T-helper 2 cell treated with Interferon-gamma antibody and Interleukin-4, amounts not matched to agents 5 μg/mL and 100 μg/mL, for 36 hours (primary cell): ENCODE measurements around the gene NFYC.

Source experiments
- DNase-seq: peaks from one replicate; pipeline ENCODE4 v3.0.0; 2021; ENCODE audit warnings: low spot score
- H3K27ac Mint-ChIP-seq: one replicate; pipeline ENCODE4 v1.8.0; 2021; ENCODE audit warnings: mild to moderate bottlenecking, mixed read lengths
- H3K27me3 Mint-ChIP-seq: one replicate; pipeline ENCODE4 v1.8.0; 2021; ENCODE audit warnings: low read depth, mixed read lengths
- H3K36me3 Mint-ChIP-seq: one replicate; pipeline ENCODE4 v1.8.0; 2021; ENCODE audit warnings: low read depth, mixed read lengths
- H3K4me1 Mint-ChIP-seq: one replicate; pipeline ENCODE4 v1.8.0; 2021; ENCODE audit warnings: low read depth, mixed read lengths
- H3K4me3 Mint-ChIP-seq: one replicate; pipeline ENCODE4 v1.8.0; 2022; ENCODE audit warnings: mild to moderate bottlenecking, moderate library complexity, mixed read lengths
- H3K9me3 Mint-ChIP-seq: one replicate; pipeline ENCODE4 v1.8.0; 2021; ENCODE audit warnings: mixed read lengths

NFYC gene

GRCh38 chr1:40659649-40659947, 31.9 kb upstream of the NFYC start:
- H3K36me3 Mint-ChIP-seq, result no peaks in the 10 kb centered on the region
- no peaks in the 10 kb centered on the region for H3K27me3 Mint-ChIP-seq
- no peak overlapping the region for H3K4me3 Mint-ChIP-seq
- no peak overlapping the region for H3K27ac Mint-ChIP-seq
- DNase-seq, result no peak
- H3K9me3 Mint-ChIP-seq, result no peaks in the 10 kb centered on the region
- H3K4me1 Mint-ChIP-seq, result peaks cover 5% of the 10 kb centered on the region

DNA sequence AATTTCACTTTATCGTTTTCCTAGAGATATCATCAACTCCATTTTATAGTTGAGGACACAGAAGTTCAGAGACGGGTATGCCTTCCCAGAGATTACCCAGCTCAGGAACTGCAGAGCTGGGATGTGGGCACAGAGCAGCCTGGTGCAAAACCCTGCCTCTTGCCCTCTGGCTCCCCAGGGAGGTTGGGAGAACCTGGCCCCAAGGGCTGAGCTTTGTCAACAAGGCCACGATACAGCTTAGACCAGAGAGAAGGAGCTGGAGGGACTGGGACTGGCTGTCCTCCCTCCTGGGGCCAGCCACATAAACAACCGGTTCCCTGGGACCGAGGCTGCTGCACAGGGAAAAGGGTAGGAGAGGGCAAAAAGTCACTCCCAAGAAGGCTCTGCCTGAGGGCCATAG, 29.8 kb upstream of the NFYC start:
- Mint-ChIP-seq H3K27ac (no peak overlapping the region), H3K36me3 (no peaks in the 10 kb centered on the region), H3K4me3 (no peak overlapping the region), H3K9me3 (no peaks in the 10 kb centered on the region), H3K27me3 (no peaks in the 10 kb centered on the region), H3K4me1 (peaks cover 11% of the 10 kb centered on the region)
- DNase-seq, result no peak

DNA sequence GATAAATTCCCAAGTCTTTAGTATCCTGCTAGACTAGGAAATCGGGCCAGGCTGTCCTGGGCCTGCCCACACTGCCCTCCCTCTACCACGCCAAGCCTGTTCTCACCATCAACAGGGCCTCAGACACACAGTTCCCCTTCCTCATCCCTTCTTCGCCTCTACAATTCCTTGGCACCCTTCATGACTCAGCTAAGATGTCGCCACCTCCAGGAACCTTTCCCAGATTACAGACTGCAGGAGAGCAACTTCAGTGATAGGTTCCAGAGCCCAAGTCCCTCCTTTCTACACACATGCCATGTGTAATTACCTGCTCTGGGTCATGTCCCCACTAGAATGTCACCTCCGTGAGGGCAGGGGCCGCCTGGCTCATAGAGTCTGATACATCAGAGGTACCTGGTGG, 29.4 kb upstream of the NFYC start:
- no peak for DNase-seq
- H3K4me3 Mint-ChIP-seq, result no peak overlapping the region
- peaks cover 11% of the 10 kb centered on the region for H3K4me1 Mint-ChIP-seq
- no peaks in the 10 kb centered on the region for H3K36me3 Mint-ChIP-seq
- H3K27me3 Mint-ChIP-seq, result no peaks in the 10 kb centered on the region
- H3K9me3 Mint-ChIP-seq, result no peaks in the 10 kb centered on the region
- no peak overlapping the region for H3K27ac Mint-ChIP-seq

DNA sequence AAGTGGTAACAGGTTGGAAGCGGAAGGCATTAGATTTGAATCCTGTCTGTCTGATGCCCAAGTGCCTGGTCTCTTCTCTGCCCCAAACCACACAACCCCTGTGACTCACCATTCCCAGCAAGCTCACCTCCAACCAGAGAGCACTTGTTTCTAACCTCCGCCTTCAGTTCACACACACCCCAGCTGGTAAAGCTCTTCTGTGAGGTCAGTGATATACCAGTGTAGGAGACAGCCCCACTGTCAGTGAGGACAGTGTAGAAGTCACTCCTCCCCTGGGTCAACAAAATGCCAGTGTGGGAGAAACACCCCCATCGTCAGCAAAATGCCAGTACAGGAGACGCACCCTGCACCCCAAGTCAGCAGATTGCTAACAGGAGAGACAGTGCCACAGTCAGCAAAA, 28.6 kb upstream of the NFYC start:
- no peaks in the 10 kb centered on the region for H3K36me3 Mint-ChIP-seq

DNA sequence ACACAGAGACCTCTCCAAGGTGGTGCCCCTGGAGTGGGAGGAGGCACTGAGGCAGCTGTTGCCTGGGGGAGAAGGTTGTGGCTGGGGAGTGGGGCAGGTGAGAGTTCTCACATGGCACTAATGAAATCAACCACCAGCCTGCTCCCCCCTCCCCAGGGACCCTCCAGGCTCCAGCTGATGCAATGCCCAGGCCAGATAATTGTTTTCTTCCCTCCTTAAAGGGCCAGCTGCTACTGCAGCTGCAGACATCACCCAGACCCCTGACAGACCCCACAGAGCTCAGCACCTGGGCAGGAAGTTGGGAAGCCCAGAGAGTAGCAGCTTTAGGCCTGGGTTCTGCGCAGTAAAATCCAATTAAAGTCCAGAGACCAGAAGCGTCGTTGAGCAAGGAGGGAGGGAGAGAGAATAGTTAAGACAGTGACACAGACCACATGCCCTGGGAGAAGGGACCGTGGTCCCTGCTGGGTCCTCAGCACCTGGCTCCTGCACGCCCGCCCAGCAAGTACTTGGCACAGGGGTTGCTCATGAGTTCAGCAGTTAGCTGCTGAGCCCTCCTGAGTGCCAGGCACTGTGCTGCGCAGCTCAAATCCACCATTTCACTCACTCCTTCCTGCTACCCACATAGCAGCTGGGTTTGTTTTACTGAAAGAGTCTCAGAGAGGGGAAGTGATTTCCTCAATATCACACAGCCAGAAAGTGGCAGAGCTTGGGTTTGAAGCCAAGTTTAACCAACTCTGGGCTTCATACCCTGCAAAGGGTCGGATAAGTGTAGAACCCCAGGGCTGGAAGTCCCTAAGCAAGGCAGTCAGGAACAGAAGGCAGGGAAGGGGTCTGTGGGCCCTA, 28.0 kb upstream of the NFYC start:
- no peaks in the 10 kb centered on the region for H3K27me3 Mint-ChIP-seq
- H3K27ac Mint-ChIP-seq, result no peak overlapping the region
- H3K4me3 Mint-ChIP-seq, result peak overlapping the region; percentile 11
- no peak for DNase-seq
- peaks cover 11% of the 10 kb centered on the region for H3K4me1 Mint-ChIP-seq
- H3K9me3 Mint-ChIP-seq, result no peaks in the 10 kb centered on the region
- H3K36me3 Mint-ChIP-seq, result no peaks in the 10 kb centered on the region

More for the DNA sequence above, 28.6 kb upstream of the NFYC start:
- H3K4me1 Mint-ChIP-seq, result peaks cover 11% of the 10 kb centered on the region
- no peaks in the 10 kb centered on the region for H3K9me3 Mint-ChIP-seq
- no peak overlapping the region for H3K4me3 Mint-ChIP-seq
- H3K27me3 Mint-ChIP-seq, result no peaks in the 10 kb centered on the region
- H3K27ac Mint-ChIP-seq, result no peak overlapping the region
- peak; percentile 24 for DNase-seq

DNA sequence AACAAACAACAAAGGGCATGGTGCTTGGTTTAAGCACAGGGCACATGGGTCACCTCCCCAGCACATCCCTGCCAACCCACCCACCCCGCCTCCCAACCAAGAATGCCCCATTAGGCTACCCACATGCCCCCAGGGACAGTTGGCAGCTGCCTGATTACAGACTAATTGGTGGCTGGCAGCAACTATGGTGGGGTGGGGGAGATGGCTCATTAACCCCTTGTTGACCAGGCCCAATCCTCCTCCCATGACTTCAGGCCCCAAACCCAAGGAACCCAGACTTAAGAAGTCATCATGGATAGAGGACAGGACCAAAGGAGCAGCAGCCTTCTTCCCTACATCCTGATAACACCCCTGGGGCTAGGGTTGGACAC, 27.4 kb upstream of the NFYC start:
- peak overlapping the region; percentile 78 for H3K4me3 Mint-ChIP-seq
- no peaks in the 10 kb centered on the region for H3K27me3 Mint-ChIP-seq
- no peaks in the 10 kb centered on the region for H3K36me3 Mint-ChIP-seq
- H3K4me1 Mint-ChIP-seq, result peaks cover 11% of the 10 kb centered on the region
- H3K9me3 Mint-ChIP-seq, result no peaks in the 10 kb centered on the region
- no peak overlapping the region for H3K27ac Mint-ChIP-seq
- DNase-seq, result no peak

DNA sequence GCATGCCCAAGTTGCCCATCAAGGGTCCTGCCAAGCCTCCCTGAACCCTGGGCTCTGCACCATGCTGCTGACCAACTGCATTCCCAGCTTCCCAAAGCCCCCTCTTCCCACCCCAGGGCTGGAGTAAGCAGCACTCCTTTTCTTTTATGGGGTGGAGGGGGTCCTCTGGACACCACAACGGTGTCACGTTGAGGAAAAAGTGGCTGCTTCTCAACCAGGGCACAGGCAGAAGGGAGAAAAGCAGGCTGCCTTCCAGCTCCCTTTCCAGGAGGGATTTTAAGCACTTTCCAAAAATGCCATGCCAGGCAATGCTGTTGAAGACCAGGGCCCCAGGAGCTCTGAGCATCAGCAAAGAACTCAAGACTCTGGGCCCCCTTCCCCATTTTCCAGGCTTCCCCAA, 26.7 kb upstream of the NFYC start:
- peak overlapping the region; percentile 78 for H3K4me3 Mint-ChIP-seq
- no peaks in the 10 kb centered on the region for H3K27me3 Mint-ChIP-seq
- no peaks in the 10 kb centered on the region for H3K9me3 Mint-ChIP-seq
- peaks cover 11% of the 10 kb centered on the region for H3K4me1 Mint-ChIP-seq
- no peaks in the 10 kb centered on the region for H3K36me3 Mint-ChIP-seq
- H3K27ac Mint-ChIP-seq, result no peak overlapping the region
- no peak for DNase-seq

GRCh38 chr1:40665335-40666171, 26.0 kb upstream of the NFYC start, which contains the start of gene RIMS3:
Gene RIMS3, minus strand, starts transcription at chr1:40665682. Its CDS starts 23,757 bp downstream, at chr1:40641925.
- Mint-ChIP-seq H3K4me3 (peak within 1 kb of the TSS; percentile 87), H3K27me3 (no peaks in the 10 kb centered on the region), H3K4me1 (peaks cover 11% of the 10 kb centered on the region), H3K36me3 (no peaks in the 10 kb centered on the region), H3K9me3 (no peaks in the 10 kb centered on the region), H3K27ac (peak within 1 kb of the TSS; percentile 79)
- peak; percentile 83 for DNase-seq

- peak; percentile 76 for DNase-seq
- Mint-ChIP-seq H3K27me3 (peaks cover 8% of the 10 kb centered on the region), H3K36me3 (no peaks in the 10 kb centered on the region), H3K4me3 (peak overlapping the region; percentile 57), H3K9me3 (no peaks in the 10 kb centered on the region), H3K27ac (no peak overlapping the region), H3K4me1 (peaks cover 5% of the 10 kb centered on the region)
Measured at GRCh38 chr1:40668769-40669525, 22.6 kb upstream of the NFYC start.

DNA sequence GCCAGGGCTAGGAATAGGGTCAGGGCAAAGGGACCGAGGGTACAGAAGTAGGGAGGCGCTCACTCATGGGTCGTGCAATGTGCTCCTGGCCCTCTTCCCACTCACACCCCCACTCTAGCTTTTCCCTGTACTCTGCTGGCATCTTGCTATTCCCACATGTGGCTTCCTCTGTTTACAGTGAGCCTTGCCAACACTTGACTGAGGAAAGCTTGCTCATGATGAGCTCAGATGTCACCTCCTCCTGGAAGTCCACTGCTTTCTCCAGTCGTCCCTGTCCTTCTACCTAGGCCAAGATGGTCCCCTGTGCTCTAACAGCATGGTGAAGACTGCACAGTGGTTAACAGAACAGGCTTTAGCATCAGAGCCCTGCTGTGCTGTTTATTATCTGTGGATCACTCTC, 18.1 kb upstream of the NFYC start:
- H3K27me3 Mint-ChIP-seq, result peaks cover 16% of the 10 kb centered on the region
- no peak overlapping the region for H3K4me3 Mint-ChIP-seq
- no peaks in the 10 kb centered on the region for H3K4me1 Mint-ChIP-seq
- no peaks in the 10 kb centered on the region for H3K36me3 Mint-ChIP-seq
- no peaks in the 10 kb centered on the region for H3K9me3 Mint-ChIP-seq
- H3K27ac Mint-ChIP-seq, result no peak overlapping the region
- no peak for DNase-seq

DNA sequence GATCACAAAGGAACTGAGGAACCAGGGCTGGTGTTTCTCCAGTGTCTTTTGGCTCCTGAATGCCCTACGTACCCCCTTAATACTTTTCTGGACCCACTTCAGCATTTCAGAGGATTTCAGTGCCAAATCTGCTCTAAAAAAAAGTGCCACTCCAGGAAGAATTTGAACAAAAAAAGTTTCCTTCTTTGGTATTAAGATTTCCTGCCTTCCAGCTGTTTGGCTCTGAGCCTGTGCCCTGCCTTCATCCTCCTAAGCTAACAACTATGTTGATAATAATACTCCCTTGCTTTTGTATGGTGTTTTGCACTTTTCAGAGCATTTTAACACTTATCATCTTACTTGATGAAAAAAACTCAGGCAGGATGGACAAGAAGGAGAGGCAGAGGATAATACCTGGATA, 15.0 kb upstream of the NFYC start:
- DNase-seq, result no peak
- Mint-ChIP-seq H3K9me3 (no peaks in the 10 kb centered on the region), H3K27me3 (peaks cover 13% of the 10 kb centered on the region), H3K27ac (no peak overlapping the region), H3K4me3 (no peak overlapping the region), H3K4me1 (peaks cover 4% of the 10 kb centered on the region), H3K36me3 (no peaks in the 10 kb centered on the region)

DNA sequence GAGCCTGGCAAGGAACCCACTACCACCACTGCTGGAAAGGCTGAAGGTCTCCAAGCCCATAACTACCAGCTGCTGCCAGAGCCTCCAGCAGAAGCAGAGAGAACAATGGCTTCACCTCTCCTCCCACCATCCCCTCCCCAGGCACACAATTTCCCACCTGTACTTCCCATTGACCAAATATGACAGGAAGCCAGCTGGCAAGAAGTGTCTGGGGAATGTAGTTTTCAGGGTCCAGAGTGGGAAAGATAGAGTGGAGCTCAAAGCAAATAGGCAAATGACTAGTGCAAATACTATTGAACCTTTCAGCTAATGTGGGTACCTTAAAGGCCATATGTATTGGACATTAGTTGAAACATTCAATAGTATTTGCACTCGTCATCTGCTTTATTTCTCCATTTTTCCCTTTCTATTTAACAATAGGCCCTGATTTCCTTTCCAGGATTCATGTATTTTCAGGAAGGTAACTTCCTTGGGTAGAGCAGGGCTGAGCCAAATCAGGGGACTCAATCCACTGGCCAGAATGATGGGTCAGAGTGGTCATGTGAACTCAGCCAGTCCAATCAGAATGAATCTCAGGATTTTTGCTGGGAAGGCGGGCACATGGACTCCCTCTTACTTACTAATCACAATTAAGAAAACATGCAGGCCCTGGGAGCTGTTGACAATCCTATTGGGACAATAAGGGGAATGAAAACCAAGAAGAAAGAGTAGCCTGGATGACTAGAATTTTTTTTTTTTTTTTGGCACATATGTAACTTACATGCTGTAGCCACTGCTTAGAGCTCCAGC, 12.1 kb upstream of the NFYC start:
- peaks cover 4% of the 10 kb centered on the region for H3K4me1 Mint-ChIP-seq
- H3K9me3 Mint-ChIP-seq, result no peaks in the 10 kb centered on the region
- peaks cover 8% of the 10 kb centered on the region for H3K27me3 Mint-ChIP-seq
- H3K36me3 Mint-ChIP-seq, result peaks cover 3% of the 10 kb centered on the region
- no peak overlapping the region for H3K4me3 Mint-ChIP-seq
- no peak for DNase-seq
- no peak overlapping the region for H3K27ac Mint-ChIP-seq

DNA sequence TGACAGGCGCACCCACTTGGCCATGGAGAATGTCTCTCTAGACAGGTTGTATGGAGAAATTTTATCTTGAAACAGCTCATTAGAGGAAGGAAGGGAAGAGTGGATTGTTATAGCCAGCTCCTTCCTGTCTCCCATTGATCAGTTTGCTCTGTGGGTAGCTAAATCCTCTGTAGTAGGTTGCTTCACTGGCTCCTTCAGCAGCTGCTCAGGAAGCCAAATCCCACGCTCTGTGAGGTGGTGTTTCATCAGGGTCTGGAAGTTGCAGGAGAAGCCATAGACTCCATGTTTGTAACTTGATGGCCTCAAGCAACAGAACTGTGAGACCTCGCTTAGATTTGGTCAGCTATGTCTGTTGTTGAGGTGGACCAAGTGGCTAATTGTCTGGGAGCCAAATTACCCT, 6.8 kb upstream of the NFYC start:
- Mint-ChIP-seq H3K9me3 (no peaks in the 10 kb centered on the region), H3K4me3 (no peak overlapping the region), H3K4me1 (peaks cover 5% of the 10 kb centered on the region), H3K27me3 (no peaks in the 10 kb centered on the region), H3K36me3 (peaks cover 23% of the 10 kb centered on the region), H3K27ac (no peak overlapping the region)
- no peak for DNase-seq
